SK-N-SH treated with all-trans-retinoic acid at 6 μM for 48 hours (cell line): Measurements from ENCODE around the gene RHO.

Source experiments
- RARB ChIP-seq: fragments of 250-450 bp; sonication (Bioruptor Pico); IDR thresholded peaks from 2 replicates; pipeline ENCODE4 v1.8.0; 2021; ENCODE audit warnings: mild to moderate bottlenecking, moderate library complexity
- ZFP3 ChIP-seq: fragments of 250-450 bp; sonication (Bioruptor Pico); IDR thresholded peaks from 2 replicates; pipeline ENCODE4 v1.5.0; 2020; ENCODE audit warnings: mild to moderate bottlenecking, moderate library complexity
- ZFP30 ChIP-seq: fragments of 450-650 bp; formaldehyde crosslinking; IDR thresholded peaks from 2 replicates; pipeline ENCODE4 v1.5.0; 2022; ENCODE audit warnings: mild to moderate bottlenecking, moderate library complexity
- ZNF8 ChIP-seq: fragments of 450-650 bp; formaldehyde crosslinking; IDR thresholded peaks from 2 replicates; pipeline ENCODE4 v1.5.0; 2020; ENCODE audit warnings: mild to moderate bottlenecking, moderate library complexity

- no peak for TF ChIP-seq ZFP30 (CRISPR knock-in tag)
- TF ChIP-seq ZNF8 (CRISPR knock-in tag), result no peak
- TF ChIP-seq ZFP3 (CRISPR knock-in tag), result no peak
- no peak for TF ChIP-seq RARB (CRISPR knock-in tag)
These were observed 27.3 kb downstream of the RHO start for GRCh38 chr3:129555616-129556357.
